ENCODE results near the gene SPATC1L.

Gene SPATC1L

GRCh38 chr21:46194374-46195334, 10.4 kb upstream of the SPATC1L start:
- H3K4me3 ChIP-seq (ENCODE audit: low read depth, low read length): no peak overlapping the region
- no peak for TF ChIP-seq CTCF (IDR thresholded peaks at IDR 0.05; ENCODE audit: low read depth, low read length)
- DNase-seq (ENCODE audit: low read depth): no peak

- TF ChIP-seq MYC (IDR thresholded peaks at IDR 0.05; ENCODE audit: low read depth, low read length) (no peak), MAX (IDR thresholded peaks at IDR 0.05; ENCODE audit: low read depth, low read length) (no peak), CTCF (IDR thresholded peaks at IDR 0.05; ENCODE audit: low read depth, low read length) (no peak), POLR2A (IDR thresholded peaks at IDR 0.05; ENCODE audit: extremely low read depth, insufficient read length) (no peak)
- no peak for DNase-seq (ENCODE audit: low read depth)
- H3K4me3 ChIP-seq (ENCODE audit: low read depth, low read length): no peak overlapping the region
These were observed 9.6 kb upstream of the SPATC1L start for GRCh38 chr21:46193829-46194373.

GRCh38 chr21:46191686-46192575, 7.7 kb upstream of the SPATC1L start:
- no peak overlapping the region for H3K4me3 ChIP-seq (ENCODE audit: low read depth, low read length)
- DNase-seq (ENCODE audit: low read depth): no peak
- TF ChIP-seq CTCF (IDR thresholded peaks at IDR 0.05; ENCODE audit: low read depth, low read length) (no peak), MAX (IDR thresholded peaks at IDR 0.05; ENCODE audit: low read depth, low read length) (no peak), POLR2A (IDR thresholded peaks at IDR 0.05; ENCODE audit: extremely low read depth, insufficient read length) (no peak), MYC (IDR thresholded peaks at IDR 0.05; ENCODE audit: low read depth, low read length) (no peak)

- no peak for TF ChIP-seq CTCF (IDR thresholded peaks at IDR 0.05; ENCODE audit: low read depth, low read length)
- TF ChIP-seq MYC (IDR thresholded peaks at IDR 0.05; ENCODE audit: low read depth, low read length): no peak
- no peak for TF ChIP-seq POLR2A (IDR thresholded peaks at IDR 0.05; ENCODE audit: extremely low read depth, insufficient read length)
- TF ChIP-seq MAX (IDR thresholded peaks at IDR 0.05; ENCODE audit: low read depth, low read length): no peak
- DNase-seq (ENCODE audit: low read depth): peak; percentile 44
- H3K4me3 ChIP-seq (ENCODE audit: low read depth, low read length): no peak overlapping the region
These were observed 7.0 kb upstream of the SPATC1L start for GRCh38 chr21:46191257-46191685.

- no peak overlapping the region for H3K4me3 ChIP-seq (ENCODE audit: low read depth, low read length)
- DNase-seq (ENCODE audit: low read depth): no peak
- TF ChIP-seq POLR2A (IDR thresholded peaks at IDR 0.05; ENCODE audit: extremely low read depth, insufficient read length) (no peak), MAX (IDR thresholded peaks at IDR 0.05; ENCODE audit: low read depth, low read length) (no peak), MYC (IDR thresholded peaks at IDR 0.05; ENCODE audit: low read depth, low read length) (no peak), CTCF (IDR thresholded peaks at IDR 0.05; ENCODE audit: low read depth, low read length) (no peak)
These were observed 6.4 kb upstream of the SPATC1L start for GRCh38 chr21:46190491-46191131.

All from NB4 (cell line).